HCT116 (cell line): ENCODE data around the gene TPRG1L. TPM values are rescaled to one million over a fixed set of nuclear protein-coding genes. Genes with fewer than 3 reads are reported as not detected.

Experiments used
- ATAC-seq: fragments of 200-7000 bp; cut with Tn5 transposase; 2 replicates; pipeline ENCODE4 v1.9.1; 2020; ENCODE audit warnings: mild to moderate bottlenecking, moderate library complexity
- BruUV-seq: library from RNA; stranded (reverse); fragments of 400-500 nt; replicated peaks from 2 replicates; lab custom pipeline; 2021; lab: Mats Ljungman, UMichigan
- CTCF ChIA-PET: fragments of 300-600 bp; sonication (Branson Sonifier 250); formaldehyde crosslinking; loops from one replicate; lab custom pipeline; 2021; ENCODE audit warnings: antibody characterized with exemption; lab: Charles Lee
- POLR2A ChIA-PET: fragments of 300-600, 350-600 bp; sonication (Branson Sonifier 250); formaldehyde crosslinking; loops from one replicate; lab custom pipeline; 2021; ENCODE audit warnings: antibody characterized with exemption; lab: Charles Lee
- RAD21 ChIA-PET, 2 experiments: fragments of 300-600 bp; sonication (Branson Sonifier 250); formaldehyde crosslinking; loops; one replicate each; lab custom pipeline; 2023; ENCODE audit warnings: low total read pairs in 2 of 2; ENCODE audit not compliant: uncharacterized antibody in 2 of 2, unreplicated experiment in 2 of 2, low non-redundant PET in 1 of 2; lab: Charles Lee
- DNase-seq: peaks from one replicate; pipeline ENCODE4 v3.0.0-alpha.2; 2010; ENCODE audit warnings: low read depth, low spot score
- H2AFZ ChIP-seq: fragments of 200-600 bp; shearing (Covaris generic), sonication (generic); 2 replicates; pipeline ENCODE4 v1.6.1; 2017; ENCODE audit warnings: low read depth, mixed run types, mixed read lengths, antibody characterized with exemption, low read length; ENCODE audit not compliant: poor library complexity, severe bottlenecking
- H3K27ac ChIP-seq: 2 replicates; pipeline ENCODE4 v1.5.1; 2012; ENCODE audit warnings: low read depth, low read length
- H3K27me3 ChIP-seq: fragments of 200-600 bp; sonication (generic); 2 replicates; pipeline ENCODE4 v1.6.1; 2016; ENCODE audit warnings: mixed run types, low read length, mixed read lengths; ENCODE audit not compliant: insufficient read depth
- H3K36me3 ChIP-seq, 2 experiments: fragments of 200-500 bp in 1 of 2; fragments of 200-600 bp in 1 of 2; sonication (Bioruptor generic) in 1 of 2; sonication (generic) in 1 of 2; 2 replicates each; pipeline versions ENCODE4 v1.5.1 to v1.6.1; 2014 to 2016; ENCODE audit warnings: low read length in 2 of 2, inconsistent platforms in 1 of 2, mixed read lengths in 1 of 2, mixed run types in 1 of 2; ENCODE audit not compliant: insufficient read depth in 2 of 2, control insufficient read depth in 1 of 2
- H3K4me1 ChIP-seq, 2 experiments: fragments of 200-600 bp in 1 of 2; sonication (generic) in 1 of 2; 2 replicates each; pipeline versions ENCODE4 v1.5.1 to v1.6.1; 2012 to 2017; ENCODE audit warnings: low read length in 2 of 2, inconsistent platforms in 1 of 2, mild to moderate bottlenecking in 1 of 2, mixed read lengths in 1 of 2, mixed run types in 1 of 2, moderate library complexity in 1 of 2; ENCODE audit not compliant: insufficient read depth in 2 of 2, control insufficient read depth in 1 of 2
- H3K4me2 ChIP-seq: fragments of 200-600 bp; sonication (generic); 2 replicates; pipeline ENCODE4 v1.6.1; 2017; ENCODE audit warnings: mixed run types, low read length, mixed read lengths
- H3K4me3 ChIP-seq, 2 experiments: fragments of 200-600 bp in 1 of 2; sonication (generic) in 1 of 2; replicated peaks in 1 of 2; 2 replicates each; pipeline ENCODE4 v1.5.1; 2011 to 2016; ENCODE audit warnings: low read length in 2 of 2, control low read depth in 1 of 2, low read depth in 1 of 2, mild to moderate bottlenecking in 1 of 2, mixed read lengths in 1 of 2, mixed run types in 1 of 2
- H3K79me2 ChIP-seq: fragments of 200-600 bp; sonication (generic); 2 replicates; pipeline ENCODE4 v1.6.1; 2017; ENCODE audit warnings: mild to moderate bottlenecking, mixed run types, low read length, moderate library complexity, mixed read lengths; ENCODE audit not compliant: insufficient read depth
- H3K9ac ChIP-seq: fragments of 200-600 bp; sonication (generic); 2 replicates; pipeline ENCODE4 v1.6.1; 2016; ENCODE audit warnings: low read length, mixed read lengths
- H3K9me2 ChIP-seq: fragments of 200-600 bp; sonication (generic), shearing (Covaris generic); 2 replicates; pipeline ENCODE4 v1.6.1; 2017; ENCODE audit warnings: mixed run types, mild to moderate bottlenecking, moderate library complexity; ENCODE audit not compliant: insufficient read depth
- H3K9me3 ChIP-seq, 2 experiments: fragments of 200-500 bp in 1 of 2; fragments of 200-600 bp in 1 of 2; sonication (Bioruptor generic) in 1 of 2; sonication (generic) in 1 of 2; 2 replicates each; pipeline ENCODE4 v1.6.1; 2014 to 2017; ENCODE audit warnings: low read length in 2 of 2, mixed read lengths in 2 of 2, inconsistent platforms in 1 of 2, low read depth in 1 of 2, mild to moderate bottlenecking in 1 of 2, mixed run types in 1 of 2, moderate library complexity in 1 of 2; ENCODE audit not compliant: control insufficient read depth in 1 of 2, insufficient read depth in 1 of 2
- H4K20me1 ChIP-seq: fragments of 200-600 bp; sonication (generic), shearing (Covaris generic); 2 replicates; pipeline ENCODE4 v1.6.1; 2017; ENCODE audit warnings: mixed run types, mild to moderate bottlenecking, moderate library complexity; ENCODE audit not compliant: insufficient read depth
- EGR1 ChIP-seq: IDR thresholded peaks from 2 replicates; pipeline ENCODE4 v1.6.1; 2012; ENCODE audit warnings: low read depth
- EZH2phosphoT487 ChIP-seq: fragments of 200-600 bp; IDR thresholded peaks from 2 replicates; pipeline ENCODE4 v1.6.1; 2018; ENCODE audit warnings: antibody characterized with exemption, borderline replicate concordance
- JUND ChIP-seq: IDR thresholded peaks from 2 replicates; pipeline ENCODE4 v1.6.1; 2012
- TCF7L2 ChIP-seq: IDR thresholded peaks from 2 replicates; pipeline ENCODE4 v1.7.0; 2011; ENCODE audit warnings: borderline replicate concordance, inconsistent platforms; ENCODE audit not compliant: insufficient read depth, insufficient read length; ENCODE audit errors: extremely low read depth
- YY1 ChIP-seq: IDR thresholded peaks from 2 replicates; pipeline ENCODE4 v1.6.1; 2011; ENCODE audit warnings: low read length, low read depth, moderate library complexity, mild to moderate bottlenecking; ENCODE audit not compliant: insufficient replicate concordance; ENCODE audit errors: extremely low read depth
- ZFX ChIP-seq: fragments of 450-650 bp; IDR thresholded peaks from 2 replicates; pipeline ENCODE4 v1.6.1; 2017
- ZNF274 ChIP-seq: fragments of 200-500 bp; sonication (Bioruptor generic); IDR thresholded peaks from 2 replicates; pipeline ENCODE4 v1.6.1; 2014; ENCODE audit warnings: mild to moderate bottlenecking, low read depth, low read length, inconsistent platforms
- intact Hi-C: fragments of 100-400 bp; cut with micrococcal nuclease; formaldehyde crosslinking; loops from 2 replicates; pipeline ENCODE4 v1.10.0; 2022
- total RNA-seq: library from RNA; stranded (reverse); gene quantifications from one replicate; pipeline ENCODE4 v1.2.1, GENCODE V29; 2021; ENCODE audit not compliant: unreplicated experiment
- TF ChIP-seq, protein P1 (sequence below): IDR thresholded peaks from 2 replicates; pipeline ENCODE4 v1.6.1; 2012
- TF ChIP-seq, protein P2 (sequence below), 3 experiments: fragments of 200-600 bp in 1 of 3; sonication (generic) in 1 of 3; IDR thresholded peaks in 2 of 3; conservative IDR thresholded peaks in 1 of 3; 2 replicates each; pipeline ENCODE4 v1.5.1; 2012 to 2017; ENCODE audit warnings: low read depth in 2 of 3, low read length in 2 of 3, antibody characterized with exemption in 1 of 3, borderline replicate concordance in 1 of 3, control low read depth in 1 of 3, mild to moderate bottlenecking in 1 of 3, mixed read lengths in 1 of 3, mixed run types in 1 of 3, moderate library complexity in 1 of 3; ENCODE audit not compliant: insufficient read depth in 1 of 3
- TF ChIP-seq, protein P3 (sequence below): IDR thresholded peaks from 2 replicates; pipeline ENCODE4 v1.6.1; 2012; ENCODE audit warnings: low read depth

TPRG1L gene
- total RNA-seq, 1 experiment from 2014 or later, result 25.6 TPM

DNA sequence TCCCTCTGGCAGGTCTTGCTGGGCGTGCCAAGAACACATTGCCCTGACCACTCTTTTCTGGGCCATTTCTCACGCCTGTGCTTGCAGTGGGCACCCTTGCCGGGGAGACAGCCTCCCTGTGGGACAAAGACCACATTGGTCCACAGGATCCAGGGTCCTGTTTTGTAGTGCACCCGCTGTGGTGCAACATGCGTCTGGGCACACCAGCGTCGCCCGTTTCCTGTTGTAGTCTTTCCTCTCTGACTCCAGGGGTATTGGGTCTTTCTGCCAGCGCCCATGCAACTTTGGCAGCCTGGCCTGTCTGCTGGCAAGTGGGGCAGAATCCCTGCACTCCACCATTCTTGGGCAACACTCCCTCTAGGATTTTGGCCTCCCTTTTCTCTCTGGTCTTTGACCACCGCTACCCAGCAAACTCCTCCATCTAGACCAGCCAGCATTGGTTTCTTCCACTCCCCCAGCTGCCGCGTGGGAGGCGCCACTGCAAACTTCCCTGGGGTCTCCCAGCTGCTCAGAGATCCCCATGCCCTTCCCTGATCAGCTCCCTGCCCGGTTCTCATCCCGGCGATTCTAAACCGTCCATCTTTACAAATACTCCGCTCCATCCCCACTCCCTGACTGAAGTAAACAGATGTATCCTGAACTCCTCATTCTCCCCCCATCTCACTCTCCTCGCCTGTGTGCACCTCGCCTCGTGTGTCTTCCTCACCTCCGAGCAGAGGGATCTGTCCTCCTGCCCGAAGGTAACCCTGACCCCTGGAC is 1.2 kb upstream of the TPRG1L start:
- Histone ChIP-seq H3K4me3 (peak overlapping the region; percentile 87 to 96), H3K9me3 (no peaks in the 10 kb centered on the region), H3K9me2 (no peaks in the 10 kb centered on the region), H4K20me1 (no peaks in the 10 kb centered on the region), H3K4me1 (peaks cover 6 to 35% of the 10 kb centered on the region in 2 experiments; a peak in 2 of 4 replicates), H2AFZ (no peak overlapping the region), H3K27me3 (no peaks in the 10 kb centered on the region), H3K36me3 (0 out of 4 replicates have a peak, but pooled peaks cover 0 to 2% of the 10 kb centered on the region in 2 experiments), H3K79me2 (no peaks in the 10 kb centered on the region), H3K9ac (peak overlapping the region; percentile 68), H3K27ac (peak overlapping the region; percentile 41; the same call in 1 of the 2 replicates), H3K4me2 (peak overlapping the region; percentile 95)
- no peak for ATAC-seq
- intact Hi-C loops, result no loop called here
- POLR2A ChIA-PET, result no interaction called here
- DNase-seq, result no peak
- no TSS peak for BruUV-seq
- TF ChIP-seq YY1, result no peak
- TF ChIP-seq EZH2phosphoT487, result no peak
- RAD21 ChIA-PET, result no interaction called here
- CTCF ChIA-PET, result interaction anchor here (1.0 kb wide), 1 partner anchor 170 kb away, joined by 3 to 5 read pairs; no protein-coding TSS in a partner anchor

DNA sequence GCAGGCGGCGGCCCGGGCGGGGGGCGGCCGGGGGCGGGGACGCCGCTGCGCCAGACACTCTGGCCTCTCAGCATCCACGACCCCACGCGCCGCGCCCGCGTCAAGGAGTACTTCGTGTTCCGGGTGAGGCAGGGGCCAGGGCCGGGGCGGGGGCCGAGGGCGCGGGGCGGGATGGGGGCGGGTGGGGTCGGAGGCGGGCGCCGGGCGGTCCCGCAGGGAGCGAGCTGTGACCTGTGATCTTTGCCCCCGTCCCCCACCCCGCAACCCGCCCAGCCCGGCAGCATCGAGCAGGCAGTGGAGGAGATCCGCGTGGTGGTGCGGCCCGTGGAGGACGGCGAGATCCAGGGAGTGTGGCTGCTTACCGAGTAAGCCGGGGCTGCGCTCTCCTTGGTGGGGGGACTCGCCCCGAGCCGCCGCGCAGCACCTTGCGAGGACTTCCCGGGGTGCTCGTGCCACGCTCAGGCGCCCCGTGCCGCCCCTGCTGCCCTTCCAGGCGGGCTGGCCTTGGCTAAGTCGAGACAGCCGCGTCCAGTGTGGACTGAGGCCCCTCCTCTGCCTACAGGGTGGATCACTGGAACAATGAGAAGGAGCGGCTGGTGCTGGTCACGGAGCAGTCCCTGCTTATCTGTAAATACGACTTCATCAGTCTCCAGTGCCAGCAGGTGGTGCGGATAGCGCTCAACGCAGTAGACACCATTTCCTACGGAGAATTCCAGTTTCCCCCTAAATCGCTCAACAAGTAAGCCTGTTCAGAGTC is 514 bp downstream of the TPRG1L start:
- peak; percentile 28 for ATAC-seq
- H2AFZ ChIP-seq, result no peak overlapping the region
- no peaks in the 10 kb centered on the region for H3K79me2 ChIP-seq
- no peak for TF ChIP-seq EGR1
- TF ChIP-seq, protein P1, sequence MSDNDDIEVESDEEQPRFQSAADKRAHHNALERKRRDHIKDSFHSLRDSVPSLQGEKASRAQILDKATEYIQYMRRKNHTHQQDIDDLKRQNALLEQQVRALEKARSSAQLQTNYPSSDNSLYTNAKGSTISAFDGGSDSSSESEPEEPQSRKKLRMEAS, result no peak
- no peak for TF ChIP-seq TCF7L2
- TF ChIP-seq, protein P2, sequence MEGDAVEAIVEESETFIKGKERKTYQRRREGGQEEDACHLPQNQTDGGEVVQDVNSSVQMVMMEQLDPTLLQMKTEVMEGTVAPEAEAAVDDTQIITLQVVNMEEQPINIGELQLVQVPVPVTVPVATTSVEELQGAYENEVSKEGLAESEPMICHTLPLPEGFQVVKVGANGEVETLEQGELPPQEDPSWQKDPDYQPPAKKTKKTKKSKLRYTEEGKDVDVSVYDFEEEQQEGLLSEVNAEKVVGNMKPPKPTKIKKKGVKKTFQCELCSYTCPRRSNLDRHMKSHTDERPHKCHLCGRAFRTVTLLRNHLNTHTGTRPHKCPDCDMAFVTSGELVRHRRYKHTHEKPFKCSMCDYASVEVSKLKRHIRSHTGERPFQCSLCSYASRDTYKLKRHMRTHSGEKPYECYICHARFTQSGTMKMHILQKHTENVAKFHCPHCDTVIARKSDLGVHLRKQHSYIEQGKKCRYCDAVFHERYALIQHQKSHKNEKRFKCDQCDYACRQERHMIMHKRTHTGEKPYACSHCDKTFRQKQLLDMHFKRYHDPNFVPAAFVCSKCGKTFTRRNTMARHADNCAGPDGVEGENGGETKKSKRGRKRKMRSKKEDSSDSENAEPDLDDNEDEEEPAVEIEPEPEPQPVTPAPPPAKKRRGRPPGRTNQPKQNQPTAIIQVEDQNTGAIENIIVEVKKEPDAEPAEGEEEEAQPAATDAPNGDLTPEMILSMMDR (IDR thresholded peaks at IDR 0.05 in 2 of 3, conservative IDR thresholded peaks at IDR 0.05 in 1 of 3; ENCODE audit: borderline replicate concordance in 1 of 3, insufficient read depth in 1 of 3, low read depth in 2 of 3, low read length in 2 of 3), result no peak
- TF ChIP-seq ZFX, result no peak
- TF ChIP-seq JUND, result no peak
- TF ChIP-seq ZNF274, result no peak
- TF ChIP-seq, protein P3, sequence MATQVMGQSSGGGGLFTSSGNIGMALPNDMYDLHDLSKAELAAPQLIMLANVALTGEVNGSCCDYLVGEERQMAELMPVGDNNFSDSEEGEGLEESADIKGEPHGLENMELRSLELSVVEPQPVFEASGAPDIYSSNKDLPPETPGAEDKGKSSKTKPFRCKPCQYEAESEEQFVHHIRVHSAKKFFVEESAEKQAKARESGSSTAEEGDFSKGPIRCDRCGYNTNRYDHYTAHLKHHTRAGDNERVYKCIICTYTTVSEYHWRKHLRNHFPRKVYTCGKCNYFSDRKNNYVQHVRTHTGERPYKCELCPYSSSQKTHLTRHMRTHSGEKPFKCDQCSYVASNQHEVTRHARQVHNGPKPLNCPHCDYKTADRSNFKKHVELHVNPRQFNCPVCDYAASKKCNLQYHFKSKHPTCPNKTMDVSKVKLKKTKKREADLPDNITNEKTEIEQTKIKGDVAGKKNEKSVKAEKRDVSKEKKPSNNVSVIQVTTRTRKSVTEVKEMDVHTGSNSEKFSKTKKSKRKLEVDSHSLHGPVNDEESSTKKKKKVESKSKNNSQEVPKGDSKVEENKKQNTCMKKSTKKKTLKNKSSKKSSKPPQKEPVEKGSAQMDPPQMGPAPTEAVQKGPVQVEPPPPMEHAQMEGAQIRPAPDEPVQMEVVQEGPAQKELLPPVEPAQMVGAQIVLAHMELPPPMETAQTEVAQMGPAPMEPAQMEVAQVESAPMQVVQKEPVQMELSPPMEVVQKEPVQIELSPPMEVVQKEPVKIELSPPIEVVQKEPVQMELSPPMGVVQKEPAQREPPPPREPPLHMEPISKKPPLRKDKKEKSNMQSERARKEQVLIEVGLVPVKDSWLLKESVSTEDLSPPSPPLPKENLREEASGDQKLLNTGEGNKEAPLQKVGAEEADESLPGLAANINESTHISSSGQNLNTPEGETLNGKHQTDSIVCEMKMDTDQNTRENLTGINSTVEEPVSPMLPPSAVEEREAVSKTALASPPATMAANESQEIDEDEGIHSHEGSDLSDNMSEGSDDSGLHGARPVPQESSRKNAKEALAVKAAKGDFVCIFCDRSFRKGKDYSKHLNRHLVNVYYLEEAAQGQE, result no peak
- no peak for TF ChIP-seq EZH2phosphoT487
- H3K4me2 ChIP-seq, result peak overlapping the region; percentile 95
- 0 out of 4 replicates have a peak, but pooled peaks cover 0 to 2% of the 10 kb centered on the region in 2 experiments for H3K36me3 ChIP-seq
- ChIA-PET POLR2A (no interaction called here), CTCF (no interaction called here), RAD21 (interaction anchor here in 1 of 2 experiments (0.6 kb wide), 1 partner anchor 92 kb away, joined by 4 read pairs; no protein-coding TSS in a partner anchor)
- peak overlapping the region; percentile 65 to 96 for H3K4me3 ChIP-seq
- no peaks in the 10 kb centered on the region for H3K9me3 ChIP-seq
- no peak for DNase-seq
- peak overlapping the region; percentile 58 for H3K9ac ChIP-seq
- BruUV-seq, result no TSS peak
- no peaks in the 10 kb centered on the region for H3K27me3 ChIP-seq
- H3K27ac ChIP-seq, result peak overlapping the region; percentile 39; the same call in 1 of the 2 replicates
- H4K20me1 ChIP-seq, result no peaks in the 10 kb centered on the region
- intact Hi-C loops, result no loop called here
- peaks cover 6 to 27% of the 10 kb centered on the region in 2 experiments; a peak in 2 of 4 replicates for H3K4me1 ChIP-seq
- no peaks in the 10 kb centered on the region for H3K9me2 ChIP-seq
